ENCODE data around the gene UBE2S. TPM values are rescaled to one million over a fixed set of nuclear protein-coding genes. Genes with fewer than 3 reads are reported as not detected.

Gene UBE2S
- total RNA-seq, 1 experiment from 2014 or later: 635 TPM

DNA sequence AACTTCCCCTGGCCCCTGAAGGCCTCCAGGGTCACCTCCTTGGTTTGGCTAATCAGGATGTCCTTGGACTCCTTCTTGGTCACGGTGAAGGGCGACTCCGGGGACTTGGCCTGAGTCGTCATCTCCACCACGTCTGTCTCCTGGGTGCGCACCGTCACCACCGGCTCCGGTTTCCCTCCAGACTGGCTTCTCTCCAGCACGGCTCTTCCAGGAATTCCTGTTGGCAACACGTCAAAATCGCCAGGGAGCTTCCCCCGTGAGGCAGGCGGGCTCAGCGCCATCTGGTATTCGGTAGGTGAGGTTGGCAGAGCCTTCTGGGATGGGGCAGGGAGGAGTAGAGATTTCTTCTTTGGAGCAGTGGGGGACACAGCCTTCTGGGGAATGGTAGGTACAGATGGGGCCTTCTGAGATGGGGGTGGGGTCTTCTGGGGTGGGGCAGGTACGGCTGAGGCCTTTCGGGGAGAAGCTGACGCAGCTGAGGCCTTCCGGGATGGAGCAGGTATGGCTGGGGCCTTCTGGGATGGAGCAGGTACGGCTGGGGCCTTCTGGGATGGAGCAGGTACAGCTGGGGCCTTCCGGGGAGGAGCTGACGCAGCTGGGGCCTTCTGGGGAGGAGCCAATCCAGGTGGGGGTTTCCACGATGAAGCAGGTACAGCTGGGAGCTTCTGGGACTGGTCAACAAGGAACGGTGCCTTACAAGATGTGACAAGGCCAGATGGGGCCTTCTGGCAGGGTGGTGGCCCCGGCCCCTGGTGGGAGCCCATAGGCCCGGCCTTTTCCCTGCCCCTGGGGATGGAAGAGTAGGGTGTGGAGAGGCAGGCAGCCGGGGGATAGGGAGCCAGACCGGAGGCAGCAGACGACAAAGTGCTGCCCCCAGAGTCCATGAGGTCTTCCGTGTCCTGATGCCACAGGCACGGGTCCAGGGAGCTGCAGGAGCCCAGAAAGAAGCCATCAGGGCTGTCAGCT is 48.4 kb downstream of the UBE2S start:
- no TSS peak for BruUV-seq (replicated peaks)
- ChIA-PET POLR2A (no interaction called here), CTCF (no interaction called here)
- Histone ChIP-seq H3K36me3 (ENCODE audit: control insufficient read depth, insufficient read depth, low read length) (no peaks in the 10 kb centered on the region), H3K27ac (ENCODE audit: low read length) (no peak overlapping the region), H3K4me3 (ENCODE audit: low read depth in 2 of 2, low read length in 2 of 2) (no peak overlapping the region), H3K27me3 (ENCODE audit: control insufficient read depth, insufficient read depth, low read length) (no peaks in the 10 kb centered on the region), H3K9me3 (ENCODE audit: control insufficient read depth, insufficient read depth, low read depth, low read length) (no peaks in the 10 kb centered on the region), H3K4me1 (ENCODE audit: control insufficient read depth, insufficient read depth, low read length) (peaks cover 11% of the 10 kb centered on the region)
- peak; percentile 20; the same call in 1 of the 2 replicates for ATAC-seq
- intact Hi-C loops (cut with micrococcal nuclease; ENCODE audit: unreplicated experiment) (no loop called here), in situ Hi-C loops (cut with HindIII; ENCODE audit: low pct_unique_long_range_greater_than_20kb, low sequenced_read_pairs) (no loop called here)
- TF ChIP-seq SIN3A (IDR thresholded peaks at IDR 0.05; ENCODE audit: borderline replicate concordance, insufficient read depth, low read depth, low read length) (no peak), TCF7L2 (IDR thresholded peaks at IDR 0.05; ENCODE audit: low read depth, low read length) (no peak), POLR2AphosphoS5 (IDR thresholded peaks at IDR 0.05; ENCODE audit: low read depth, low read length) (no peak)
- TF ChIP-seq, protein P1, sequence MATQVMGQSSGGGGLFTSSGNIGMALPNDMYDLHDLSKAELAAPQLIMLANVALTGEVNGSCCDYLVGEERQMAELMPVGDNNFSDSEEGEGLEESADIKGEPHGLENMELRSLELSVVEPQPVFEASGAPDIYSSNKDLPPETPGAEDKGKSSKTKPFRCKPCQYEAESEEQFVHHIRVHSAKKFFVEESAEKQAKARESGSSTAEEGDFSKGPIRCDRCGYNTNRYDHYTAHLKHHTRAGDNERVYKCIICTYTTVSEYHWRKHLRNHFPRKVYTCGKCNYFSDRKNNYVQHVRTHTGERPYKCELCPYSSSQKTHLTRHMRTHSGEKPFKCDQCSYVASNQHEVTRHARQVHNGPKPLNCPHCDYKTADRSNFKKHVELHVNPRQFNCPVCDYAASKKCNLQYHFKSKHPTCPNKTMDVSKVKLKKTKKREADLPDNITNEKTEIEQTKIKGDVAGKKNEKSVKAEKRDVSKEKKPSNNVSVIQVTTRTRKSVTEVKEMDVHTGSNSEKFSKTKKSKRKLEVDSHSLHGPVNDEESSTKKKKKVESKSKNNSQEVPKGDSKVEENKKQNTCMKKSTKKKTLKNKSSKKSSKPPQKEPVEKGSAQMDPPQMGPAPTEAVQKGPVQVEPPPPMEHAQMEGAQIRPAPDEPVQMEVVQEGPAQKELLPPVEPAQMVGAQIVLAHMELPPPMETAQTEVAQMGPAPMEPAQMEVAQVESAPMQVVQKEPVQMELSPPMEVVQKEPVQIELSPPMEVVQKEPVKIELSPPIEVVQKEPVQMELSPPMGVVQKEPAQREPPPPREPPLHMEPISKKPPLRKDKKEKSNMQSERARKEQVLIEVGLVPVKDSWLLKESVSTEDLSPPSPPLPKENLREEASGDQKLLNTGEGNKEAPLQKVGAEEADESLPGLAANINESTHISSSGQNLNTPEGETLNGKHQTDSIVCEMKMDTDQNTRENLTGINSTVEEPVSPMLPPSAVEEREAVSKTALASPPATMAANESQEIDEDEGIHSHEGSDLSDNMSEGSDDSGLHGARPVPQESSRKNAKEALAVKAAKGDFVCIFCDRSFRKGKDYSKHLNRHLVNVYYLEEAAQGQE (IDR thresholded peaks at IDR 0.05; ENCODE audit: insufficient read depth in 1 of 2, low read depth in 2 of 2, low read length in 1 of 2): no peak
- TF ChIP-seq, protein P2, sequence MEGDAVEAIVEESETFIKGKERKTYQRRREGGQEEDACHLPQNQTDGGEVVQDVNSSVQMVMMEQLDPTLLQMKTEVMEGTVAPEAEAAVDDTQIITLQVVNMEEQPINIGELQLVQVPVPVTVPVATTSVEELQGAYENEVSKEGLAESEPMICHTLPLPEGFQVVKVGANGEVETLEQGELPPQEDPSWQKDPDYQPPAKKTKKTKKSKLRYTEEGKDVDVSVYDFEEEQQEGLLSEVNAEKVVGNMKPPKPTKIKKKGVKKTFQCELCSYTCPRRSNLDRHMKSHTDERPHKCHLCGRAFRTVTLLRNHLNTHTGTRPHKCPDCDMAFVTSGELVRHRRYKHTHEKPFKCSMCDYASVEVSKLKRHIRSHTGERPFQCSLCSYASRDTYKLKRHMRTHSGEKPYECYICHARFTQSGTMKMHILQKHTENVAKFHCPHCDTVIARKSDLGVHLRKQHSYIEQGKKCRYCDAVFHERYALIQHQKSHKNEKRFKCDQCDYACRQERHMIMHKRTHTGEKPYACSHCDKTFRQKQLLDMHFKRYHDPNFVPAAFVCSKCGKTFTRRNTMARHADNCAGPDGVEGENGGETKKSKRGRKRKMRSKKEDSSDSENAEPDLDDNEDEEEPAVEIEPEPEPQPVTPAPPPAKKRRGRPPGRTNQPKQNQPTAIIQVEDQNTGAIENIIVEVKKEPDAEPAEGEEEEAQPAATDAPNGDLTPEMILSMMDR (IDR thresholded peaks at IDR 0.05): no peak
- no peak for DNase-seq (ENCODE audit: low read depth, low spot score)

DNA sequence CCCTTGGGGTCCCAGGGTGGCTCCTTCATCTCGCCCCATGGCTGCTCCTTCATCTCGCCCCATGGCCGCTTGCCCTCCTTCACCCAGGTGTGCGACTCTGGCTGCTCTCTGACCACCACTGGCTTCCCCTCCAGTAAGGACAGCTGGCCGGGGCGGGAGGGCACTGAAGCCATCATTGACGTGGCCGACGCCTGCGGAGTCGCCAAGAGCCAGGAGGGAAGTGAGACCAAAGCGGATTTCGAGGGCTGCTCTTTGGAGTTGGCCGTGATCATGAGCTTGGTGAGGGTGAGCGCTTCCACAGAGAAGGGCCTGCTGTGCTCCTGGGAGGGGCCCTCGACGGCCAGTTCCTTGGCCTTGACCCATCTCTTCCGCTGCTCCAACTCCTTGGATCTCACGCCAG is 49.1 kb downstream of the UBE2S start:
- ATAC-seq (no peak), DNase-seq (ENCODE audit: low read depth, low spot score) (no peak)
- in situ Hi-C loops (cut with HindIII; ENCODE audit: low pct_unique_long_range_greater_than_20kb, low sequenced_read_pairs) (no loop called here), intact Hi-C loops (cut with micrococcal nuclease; ENCODE audit: unreplicated experiment) (no loop called here)
- H3K36me3 ChIP-seq (ENCODE audit: control insufficient read depth, insufficient read depth, low read length): no peaks in the 10 kb centered on the region
- POLR2A ChIA-PET: interaction anchor here (0.6 kb wide), 1 partner anchor 19 kb away, joined by 7 read pairs; no protein-coding TSS in a partner anchor
- no peak overlapping the region for H3K4me3 ChIP-seq (ENCODE audit: low read depth in 2 of 2, low read length in 2 of 2)
- no TSS peak for BruUV-seq (replicated peaks)
- no peak for TF ChIP-seq POLR2AphosphoS5 (IDR thresholded peaks at IDR 0.05; ENCODE audit: low read depth, low read length)
- TF ChIP-seq, protein P2 (IDR thresholded peaks at IDR 0.05): no peak
- TF ChIP-seq SIN3A (IDR thresholded peaks at IDR 0.05; ENCODE audit: borderline replicate concordance, insufficient read depth, low read depth, low read length): no peak
- no peak for TF ChIP-seq TCF7L2 (IDR thresholded peaks at IDR 0.05; ENCODE audit: low read depth, low read length)
- TF ChIP-seq, protein P1 (IDR thresholded peaks at IDR 0.05; ENCODE audit: insufficient read depth in 1 of 2, low read depth in 2 of 2, low read length in 1 of 2): no peak
- H3K27me3 ChIP-seq (ENCODE audit: control insufficient read depth, insufficient read depth, low read length): no peaks in the 10 kb centered on the region
- H3K9me3 ChIP-seq (ENCODE audit: control insufficient read depth, insufficient read depth, low read depth, low read length): no peaks in the 10 kb centered on the region
- peaks cover 12% of the 10 kb centered on the region for H3K4me1 ChIP-seq (ENCODE audit: control insufficient read depth, insufficient read depth, low read length)
- no peak overlapping the region for H3K27ac ChIP-seq (ENCODE audit: low read length)
- CTCF ChIA-PET: no interaction called here
